Measurements from ENCODE around the gene ANKRD55. TPM values are rescaled to one million over a fixed set of nuclear protein-coding genes. Genes with fewer than 3 reads are reported as not detected.

ANKRD55 gene
- total RNA-seq, 4 donors from 2014 or later = not detected

- TF ChIP-seq CTCF (IDR thresholded peaks at IDR 0.05; ENCODE audit: low read depth) = no peak
Observed at GRCh38 chr5:56176155-56176798, 56.9 kb downstream of the ANKRD55 start.

- TF ChIP-seq CTCF (IDR thresholded peaks at IDR 0.05; ENCODE audit: low read depth) = no peak
Observed at GRCh38 chr5:56175488-56175887, 57.6 kb downstream of the ANKRD55 start.

GRCh38 chr5:56175021-56175420 lies 58.1 kb downstream of the ANKRD55 start:
- TF ChIP-seq CTCF (IDR thresholded peaks at IDR 0.05; ENCODE audit: low read depth) = no peak

GRCh38 chr5:56172241-56172640 lies 60.9 kb downstream of the ANKRD55 start:
- no peak for TF ChIP-seq CTCF (IDR thresholded peaks at IDR 0.05; ENCODE audit: low read depth)

GRCh38 chr5:56170557-56170956 lies 62.6 kb downstream of the ANKRD55 start:
- no peak for TF ChIP-seq CTCF (IDR thresholded peaks at IDR 0.05; ENCODE audit: low read depth)

- TF ChIP-seq CTCF (IDR thresholded peaks at IDR 0.05; ENCODE audit: low read depth) = no peak
Observed at GRCh38 chr5:56169949-56170348, 63.2 kb downstream of the ANKRD55 start.

GRCh38 chr5:56169281-56169680 lies 63.8 kb downstream of the ANKRD55 start:
- TF ChIP-seq CTCF (IDR thresholded peaks at IDR 0.05; ENCODE audit: low read depth) = no peak

Data from subcutaneous adipose tissue (tissue), 4 donors.